Measurements from ENCODE around the gene CYSTM1.

- TF ChIP-seq CTCF (IDR thresholded peaks at IDR 0.05) = no peak
- TF ChIP-seq POLR2AphosphoS5 (IDR thresholded peaks at IDR 0.05; ENCODE audit: insufficient read depth in 1 of 2, low read depth in 1 of 2) = no peak
- no peak for TF ChIP-seq POLR2A (IDR thresholded peaks at IDR 0.05)
Measured at GRCh38 chr5:140214831-140215230, 39.8 kb downstream of the CYSTM1 start.
